Body of pancreas (tissue), 4 donors: ENCODE measurements around the gene SMIM15. TPM values are rescaled to one million over a fixed set of nuclear protein-coding genes. Genes with fewer than 3 reads are reported as not detected.

Experiments used
- ATAC-seq: fragments of 150-250 bp; one replicate; pipeline ENCODE4 v1.9.1; 2016
- DNase-seq, 4 donors: peaks; one replicate each; pipeline ENCODE4 v3.0.0-alpha.2; 2019
- H3K27ac ChIP-seq, 4 donors: fragments of 200-600 bp; sonication (generic); 1 replicate in 3 of 4; 2 replicates in 1 of 4; pipeline versions ENCODE4 v1.5.1 to v1.6.1; 2016 to 2019; ENCODE audit warnings: mild to moderate bottlenecking in 1 of 4, mixed read lengths in 1 of 4, moderate library complexity in 1 of 4
- H3K27me3 ChIP-seq, 2 donors: fragments of 200-600 bp; sonication (generic); one replicate each; pipeline ENCODE4 v1.6.0; 2016; ENCODE audit warnings: mild to moderate bottlenecking in 1 of 2
- H3K36me3 ChIP-seq, 2 donors: fragments of 200-600 bp; sonication (generic); replicated peaks in 1 of 2; 2 replicates each; pipeline ENCODE4 v1.5.1; 2016; ENCODE audit warnings: low read depth in 2 of 2; ENCODE audit not compliant: insufficient read depth in 1 of 2
- H3K4me1 ChIP-seq: fragments of 200-600 bp; sonication (generic); one replicate; pipeline ENCODE4 v1.6.0; 2016
- H3K4me3 ChIP-seq, 2 donors: fragments of 200-600 bp; sonication (generic); 1 replicate in 1 of 2; 2 replicates in 1 of 2; pipeline ENCODE4 v1.5.1; 2016 to 2019
- H3K9me3 ChIP-seq, 3 donors: fragments of 200-600 bp; sonication (generic); 1 replicate in 2 of 3; 2 replicates in 1 of 3; pipeline ENCODE4 v1.5.1; 2016
- CTCF ChIP-seq, 7 experiments: fragments of 450-650 bp in 4 of 7; fragments of 200-600 bp in 3 of 7; sonication (generic) in 3 of 7; IDR thresholded peaks; one replicate each; pipeline ENCODE4 v1.5.1; 2016 to 2019; ENCODE audit warnings: antibody characterized with exemption in 7 of 7
- POLR2A ChIP-seq, 3 donors: fragments of 450-650 bp; IDR thresholded peaks; one replicate each; pipeline ENCODE4 v1.6.1; 2016; ENCODE audit warnings: antibody characterized with exemption in 3 of 3, mild to moderate bottlenecking in 2 of 3
- WGBS, 2 donors: methylation state at CpG; one replicate each; pipeline ENCODE4 v1.1.5; 2017; 5-methylcytosine and 5-hydroxymethylcytosine counted together
- intact Hi-C: fragments of 100-400 bp; cut with DNase I; formaldehyde crosslinking; loops from one replicate; pipeline ENCODE4 v1.15.1; 2023
- total RNA-seq, 2 donors: library from RNA; depleted of rRNA; stranded (reverse); fragments of >200 nt; gene quantifications; one replicate each; pipeline ENCODE4 v1.1.0, GENCODE V29; 2016

Gene SMIM15
- total RNA-seq, 2 donors from 2014 or later: 8.2 to 15.6 TPM

DNA sequence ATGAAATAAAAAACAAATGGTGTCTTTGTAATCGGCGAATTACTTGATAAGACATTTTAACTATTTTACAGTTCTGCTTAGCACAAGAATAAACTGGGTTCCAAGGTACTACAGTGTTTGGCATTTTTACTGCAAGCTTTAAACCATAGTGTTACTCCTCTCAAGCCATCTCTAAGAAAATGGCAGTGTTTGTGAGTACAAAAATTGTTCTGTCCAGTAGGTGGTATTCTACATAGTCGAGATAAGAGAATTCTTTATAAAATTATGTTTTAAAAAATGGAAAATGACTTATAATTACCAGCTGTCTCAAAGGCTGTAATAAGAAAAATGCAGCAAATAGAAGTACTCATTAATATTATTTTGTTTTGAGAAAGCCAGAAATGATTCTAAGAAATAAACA, 3.2 kb downstream of the SMIM15 start:
- no peak for DNase-seq
- H3K4me1 ChIP-seq: peaks cover 28% of the 10 kb centered on the region
- ATAC-seq: no peak
- no peak overlapping the region for H3K4me3 ChIP-seq
- H3K27ac ChIP-seq: no peak overlapping the region
- 50 to 52% methylated on average over 3 of the region's 3 CpGs for WGBS, 2 donors
- peaks cover 0 to 2% of the 10 kb centered on the region in 2 donors for H3K36me3 ChIP-seq
- H3K9me3 ChIP-seq: no peaks in the 10 kb centered on the region
- no peaks in the 10 kb centered on the region for H3K27me3 ChIP-seq
- TF ChIP-seq POLR2A (IDR thresholded peaks at IDR 0.05): no peak
- no peak for TF ChIP-seq CTCF (IDR thresholded peaks at IDR 0.05)
- intact Hi-C loops: no loop called here

- H3K9me3 ChIP-seq: no peaks in the 10 kb centered on the region
- no peaks in the 10 kb centered on the region for H3K36me3 ChIP-seq
- DNase-seq (no peak), ATAC-seq (no peak)
- no peaks in the 10 kb centered on the region for H3K27me3 ChIP-seq
- H3K4me1 ChIP-seq: no peaks in the 10 kb centered on the region
- intact Hi-C loops: no loop called here
- 91 to 94% methylated on average over 2 of the region's 2 CpGs for WGBS, 2 donors
- no peak for TF ChIP-seq POLR2A (IDR thresholded peaks at IDR 0.05)
- no peak for TF ChIP-seq CTCF (IDR thresholded peaks at IDR 0.05)
- H3K27ac ChIP-seq: no peak overlapping the region
- H3K4me3 ChIP-seq: no peak overlapping the region
Observed at GRCh38 chr5:61151893-61152292, 10.4 kb downstream of the SMIM15 start.

GRCh38 chr5:61148515-61148914, 13.8 kb downstream of the SMIM15 start:
- DNase-seq (no peak), ATAC-seq (no peak)
- Histone ChIP-seq H3K27me3 (no peaks in the 10 kb centered on the region), H3K9me3 (no peaks in the 10 kb centered on the region), H3K27ac (no peak overlapping the region), H3K4me1 (no peaks in the 10 kb centered on the region), H3K4me3 (no peak overlapping the region), H3K36me3 (no peaks in the 10 kb centered on the region)
- intact Hi-C loops: no loop called here
- TF ChIP-seq POLR2A (IDR thresholded peaks at IDR 0.05) (no peak), CTCF (IDR thresholded peaks at IDR 0.05) (no peak)

- no peak for DNase-seq
Observed at GRCh38 chr5:61142811-61143210, 19.5 kb downstream of the SMIM15 start.

More at GRCh38 chr5:61142811-61143210, 19.5 kb downstream of the SMIM15 start:
- no peak for ATAC-seq
- 49 to 52% methylated on average over 3 of the region's 3 CpGs for WGBS, 2 donors
- Histone ChIP-seq H3K27ac (no peak overlapping the region), H3K9me3 (no peaks in the 10 kb centered on the region), H3K4me3 (no peak overlapping the region), H3K27me3 (no peaks in the 10 kb centered on the region), H3K36me3 (no peaks in the 10 kb centered on the region), H3K4me1 (no peaks in the 10 kb centered on the region)
- TF ChIP-seq POLR2A (IDR thresholded peaks at IDR 0.05) (no peak), CTCF (IDR thresholded peaks at IDR 0.05) (no peak)
- intact Hi-C loops: no loop called here
